ENCODE measurements around the gene ASIC3.

Gene ASIC3

GRCh38 chr7:151018421-151019129 lies 29.8 kb upstream of the ASIC3 start:
- intact Hi-C loops (cut with DNase I; ENCODE audit: low total_unique reads): loop anchor here (10.0 kb wide), 1 partner anchor 96 kb away; no protein-coding TSS in a partner anchor
- no peaks in the 10 kb centered on the region for H3K36me3 ChIP-seq
- no peak for DNase-seq
- H3K9me3 ChIP-seq: no peaks in the 10 kb centered on the region
- peak overlapping the region in 1 of 2 donors; percentile 35 for H3K4me3 ChIP-seq
- peaks cover 0 to 28% (median 21%) of the 10 kb centered on the region in 4 donors for H3K4me1 ChIP-seq
- TF ChIP-seq CTCF (IDR thresholded peaks at IDR 0.05): no peak
- H3K27me3 ChIP-seq: peaks cover 0 to 85% of the 10 kb centered on the region in 2 donors
- no peak overlapping the region for H3K27ac ChIP-seq

DNA sequence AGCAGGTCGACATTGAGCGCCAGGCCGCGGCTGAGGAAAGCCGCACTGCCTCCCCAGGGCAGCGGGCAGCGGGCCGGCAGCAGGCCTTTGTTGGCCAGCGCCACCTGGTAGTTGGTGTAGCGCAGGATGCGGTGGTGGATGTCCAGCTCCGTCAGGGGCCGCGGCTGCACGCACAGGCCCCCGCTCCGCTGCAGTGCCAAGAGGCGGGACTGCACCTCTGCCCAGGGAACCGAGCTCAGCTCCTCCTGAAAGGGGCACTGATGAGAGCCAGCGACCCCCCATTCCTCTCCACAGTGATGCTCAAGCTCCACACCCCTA lies 29.2 kb upstream of the ASIC3 start:
- peaks cover 0 to 85% of the 10 kb centered on the region in 2 donors for H3K27me3 ChIP-seq
- H3K4me1 ChIP-seq: peaks cover 0 to 22% (median 15%) of the 10 kb centered on the region in 4 donors
- no peak for TF ChIP-seq CTCF (IDR thresholded peaks at IDR 0.05)
- peak overlapping the region in 1 of 2 donors; percentile 35 for H3K4me3 ChIP-seq
- H3K36me3 ChIP-seq: no peaks in the 10 kb centered on the region
- H3K27ac ChIP-seq: no peak overlapping the region
- H3K9me3 ChIP-seq: no peaks in the 10 kb centered on the region
- intact Hi-C loops (cut with DNase I; ENCODE audit: low total_unique reads): loop anchor here (10.0 kb wide), 1 partner anchor 96 kb away; no protein-coding TSS in a partner anchor
- no peak for DNase-seq

GRCh38 chr7:151020231-151020630 lies 28.1 kb upstream of the ASIC3 start:
- no peak for DNase-seq
- Histone ChIP-seq H3K9me3 (no peaks in the 10 kb centered on the region), H3K27me3 (peaks cover 0 to 77% of the 10 kb centered on the region in 2 donors), H3K36me3 (no peaks in the 10 kb centered on the region), H3K4me1 (peaks cover 0 to 19% (median 14%) of the 10 kb centered on the region in 4 donors), H3K4me3 (no peak overlapping the region), H3K27ac (no peak overlapping the region)
- intact Hi-C loops (cut with DNase I; ENCODE audit: low total_unique reads): no loop called here
- no peak for TF ChIP-seq CTCF (IDR thresholded peaks at IDR 0.05)

DNA sequence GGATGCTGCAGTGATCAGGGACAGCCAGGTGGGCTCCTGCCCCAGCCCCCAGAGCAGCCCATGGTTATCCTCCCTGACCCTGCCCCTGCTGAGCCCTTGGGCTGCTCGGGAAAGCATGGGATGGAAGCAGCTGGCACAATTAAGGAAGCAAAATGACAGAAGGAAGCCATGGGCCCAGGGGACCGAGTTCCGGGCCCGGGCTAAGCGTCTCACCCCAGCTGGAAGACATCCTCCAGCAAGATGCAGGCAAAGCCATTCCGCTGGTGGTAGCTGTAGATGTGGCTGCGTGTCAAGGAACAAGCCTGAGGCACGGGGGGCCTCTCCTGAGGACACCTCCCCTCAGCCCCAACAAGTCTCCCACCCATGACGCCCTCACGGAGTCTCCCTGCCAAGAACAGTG lies 25.1 kb upstream of the ASIC3 start:
- intact Hi-C loops (cut with DNase I; ENCODE audit: low total_unique reads): no loop called here
- H3K4me3 ChIP-seq: no peak overlapping the region
- no peak for TF ChIP-seq CTCF (IDR thresholded peaks at IDR 0.05)
- H3K9me3 ChIP-seq: no peaks in the 10 kb centered on the region
- H3K4me1 ChIP-seq: peaks cover 0 to 12% (median 10%) of the 10 kb centered on the region in 4 donors
- peaks cover 0 to 46% of the 10 kb centered on the region in 2 donors for H3K27me3 ChIP-seq
- H3K36me3 ChIP-seq: no peaks in the 10 kb centered on the region
- no peak overlapping the region for H3K27ac ChIP-seq
- DNase-seq: no peak

DNA sequence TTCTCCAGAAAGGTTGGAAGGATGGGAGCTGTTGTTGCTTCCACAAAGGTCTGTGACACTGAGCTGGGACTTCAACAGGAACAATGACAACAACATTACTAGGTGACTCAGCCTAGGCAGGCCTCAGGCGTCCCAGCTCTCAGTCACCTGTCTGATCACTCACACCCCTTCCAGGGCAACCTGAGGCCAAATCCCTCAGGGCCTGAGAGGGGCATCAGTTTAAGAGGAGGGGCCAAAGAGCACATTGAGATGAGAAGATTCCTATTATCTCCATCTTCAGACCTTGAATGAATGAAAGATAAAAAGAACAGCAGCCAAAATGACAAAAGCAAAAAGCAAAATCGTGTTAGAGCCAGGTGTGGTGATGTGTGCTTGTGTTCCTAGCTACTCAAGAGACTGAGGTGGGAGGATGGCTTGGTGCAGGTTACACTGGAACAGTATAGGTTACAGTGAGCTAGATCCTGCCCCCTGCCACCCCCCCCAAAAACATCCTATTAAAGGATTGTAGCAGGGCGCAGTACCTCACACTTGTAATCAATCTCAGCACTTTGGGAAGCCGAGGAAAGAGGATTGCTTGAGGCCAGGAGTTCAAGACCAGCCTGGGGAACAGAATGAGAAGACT lies 23.8 kb upstream of the ASIC3 start, which contains the start of gene ATG9B:
TSS of gene ATG9B (minus strand) at position 60 of the 622 bp plus-strand sequence. CDS start 71 bp downstream, outside the sequence.
- H3K36me3 ChIP-seq: no peaks in the 10 kb centered on the region
- no peak for TF ChIP-seq CTCF (IDR thresholded peaks at IDR 0.05)
- no peak within 1 kb of the TSS for H3K27ac ChIP-seq
- H3K4me1 ChIP-seq: peaks cover 0 to 9% (median 4%) of the 10 kb centered on the region in 4 donors
- no peak within 1 kb of the TSS for H3K4me3 ChIP-seq
- intact Hi-C loops (cut with DNase I; ENCODE audit: low total_unique reads): no loop called here
- peaks cover 0 to 33% of the 10 kb centered on the region in 2 donors for H3K27me3 ChIP-seq
- H3K9me3 ChIP-seq: no peaks in the 10 kb centered on the region
- DNase-seq: no peak
